Activated CD8-positive, alpha-beta T cell treated with anti-CD3 and anti-CD28 coated beads for 36 hours (primary cell): ENCODE measurements around the gene GDF9. TPM values are rescaled to one million over a fixed set of nuclear protein-coding genes. Genes with fewer than 3 reads are reported as not detected.

Experiments
- ATAC-seq: fragments of 200-7000 bp; cut with Tn5 transposase; one replicate; pipeline ENCODE4 v1.10.0; 2021; ENCODE audit warnings: mild to moderate bottlenecking, moderate library complexity
- CTCF ChIA-PET: fragments of 350-600 bp; sonication (Branson Sonifier 250); formaldehyde crosslinking; loops from one replicate; lab custom pipeline; 2021; ENCODE audit warnings: antibody characterized with exemption; lab: Charles Lee
- POLR2A ChIA-PET: fragments of 350-600 bp; sonication (Branson Sonifier 250); formaldehyde crosslinking; loops from one replicate; lab custom pipeline; 2021; ENCODE audit warnings: antibody characterized with exemption; lab: Charles Lee
- DNase-seq: peaks from one replicate; pipeline ENCODE4 v3.0.0-alpha.2; 2020
- H3K27ac Mint-ChIP-seq: one replicate; pipeline ENCODE4 v1.8.0; 2021; ENCODE audit warnings: mild to moderate bottlenecking, mixed read lengths
- H3K27me3 Mint-ChIP-seq: one replicate; pipeline ENCODE4 v1.8.0; 2021; ENCODE audit warnings: mixed read lengths
- H3K36me3 Mint-ChIP-seq: one replicate; pipeline ENCODE4 v1.8.0; 2021; ENCODE audit warnings: low read depth, mixed read lengths
- H3K4me1 Mint-ChIP-seq: one replicate; pipeline ENCODE4 v1.8.0; 2021; ENCODE audit warnings: low read depth, mixed read lengths
- H3K4me3 Mint-ChIP-seq: one replicate; pipeline ENCODE4 v1.8.0; 2021; ENCODE audit warnings: mild to moderate bottlenecking, moderate library complexity, mixed read lengths
- H3K9me3 Mint-ChIP-seq: one replicate; pipeline ENCODE4 v1.8.0; 2021; ENCODE audit warnings: mixed read lengths
- intact Hi-C: fragments of 100-400 bp; cut with micrococcal nuclease; formaldehyde crosslinking; loops from one replicate; pipeline ENCODE4 v1.10.0; 2022
- total RNA-seq, 2 experiments: library from RNA; stranded (reverse); gene quantifications; one replicate each; pipeline ENCODE4 v1.2.3, GENCODE V29; 2021
- TF ChIP-seq, protein P1 (sequence below): fragments of 200-600 bp; IDR thresholded peaks from one replicate; pipeline ENCODE4 v1.8.0; 2022; ENCODE audit warnings: antibody characterized with exemption, mild to moderate bottlenecking

GDF9 gene
- total RNA-seq, 2 experiments from 2014 or later, result 0.90 to 0.94 TPM

DNA sequence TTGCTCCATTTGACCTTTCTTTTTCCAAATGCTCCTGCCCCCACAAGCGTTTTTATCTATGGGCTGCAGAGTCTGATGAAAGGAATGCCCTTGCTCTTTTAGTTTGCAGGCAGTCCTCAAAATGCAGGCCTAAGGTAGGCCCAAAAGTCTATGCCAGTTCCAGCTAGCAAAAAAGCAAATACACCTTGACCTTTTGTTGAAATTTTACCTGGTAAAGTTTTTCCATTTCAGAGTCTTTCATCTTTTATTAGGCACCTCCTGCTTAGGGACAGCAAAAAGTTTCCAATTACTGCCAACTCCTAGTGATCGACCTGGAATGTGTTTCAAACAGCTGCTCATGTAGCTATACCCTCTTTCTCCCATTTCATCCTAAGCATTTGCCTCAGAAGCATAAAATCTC lies 4.5 kb upstream of the GDF9 start:
- ATAC-seq (no peak), DNase-seq (no peak)
- ChIA-PET POLR2A (interaction anchor here (0.6 to 2.5 kb wide), 2 partner anchors 13 to 186 kb away, joined by 3 to 9 read pairs; no protein-coding TSS in a partner anchor), CTCF (interaction anchor here (0.6 to 3.9 kb wide), 2 partner anchors 12 to 41 kb away, joined by 3 to 23 read pairs; partner anchors contain the start of gene SHROOM1)
- TF ChIP-seq, protein P1, sequence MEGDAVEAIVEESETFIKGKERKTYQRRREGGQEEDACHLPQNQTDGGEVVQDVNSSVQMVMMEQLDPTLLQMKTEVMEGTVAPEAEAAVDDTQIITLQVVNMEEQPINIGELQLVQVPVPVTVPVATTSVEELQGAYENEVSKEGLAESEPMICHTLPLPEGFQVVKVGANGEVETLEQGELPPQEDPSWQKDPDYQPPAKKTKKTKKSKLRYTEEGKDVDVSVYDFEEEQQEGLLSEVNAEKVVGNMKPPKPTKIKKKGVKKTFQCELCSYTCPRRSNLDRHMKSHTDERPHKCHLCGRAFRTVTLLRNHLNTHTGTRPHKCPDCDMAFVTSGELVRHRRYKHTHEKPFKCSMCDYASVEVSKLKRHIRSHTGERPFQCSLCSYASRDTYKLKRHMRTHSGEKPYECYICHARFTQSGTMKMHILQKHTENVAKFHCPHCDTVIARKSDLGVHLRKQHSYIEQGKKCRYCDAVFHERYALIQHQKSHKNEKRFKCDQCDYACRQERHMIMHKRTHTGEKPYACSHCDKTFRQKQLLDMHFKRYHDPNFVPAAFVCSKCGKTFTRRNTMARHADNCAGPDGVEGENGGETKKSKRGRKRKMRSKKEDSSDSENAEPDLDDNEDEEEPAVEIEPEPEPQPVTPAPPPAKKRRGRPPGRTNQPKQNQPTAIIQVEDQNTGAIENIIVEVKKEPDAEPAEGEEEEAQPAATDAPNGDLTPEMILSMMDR, result no peak
- Mint-ChIP-seq H3K9me3 (no peaks in the 10 kb centered on the region), H3K27ac (peak overlapping the region; percentile 4), H3K4me1 (peaks cover 23% of the 10 kb centered on the region), H3K27me3 (no peaks in the 10 kb centered on the region), H3K36me3 (peaks cover 32% of the 10 kb centered on the region), H3K4me3 (no peak overlapping the region)
- intact Hi-C loops, result no loop called here

DNA sequence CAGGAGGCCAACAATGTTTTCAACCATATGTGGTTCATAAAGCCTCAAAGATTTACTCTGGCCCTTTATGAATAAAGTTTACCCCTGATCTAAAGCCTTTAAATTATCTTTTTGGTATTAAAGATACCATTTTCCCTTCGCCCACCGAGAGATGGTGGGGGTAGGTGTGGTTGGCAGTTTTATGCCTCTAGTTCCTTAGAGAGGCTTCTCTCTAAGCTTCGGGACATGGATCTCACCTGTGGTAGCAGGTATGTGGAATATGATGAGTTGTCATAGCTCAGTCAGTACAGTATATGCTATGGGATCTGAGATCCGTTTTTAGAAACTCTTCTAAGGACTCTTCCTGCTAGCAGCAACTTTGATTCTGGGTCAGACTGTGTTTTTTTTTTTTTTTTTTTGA lies 2.5 kb upstream of the GDF9 start:
- peak overlapping the region; percentile 55 for H3K27ac Mint-ChIP-seq
- ATAC-seq, result no peak
- H3K36me3 Mint-ChIP-seq, result peaks cover 32% of the 10 kb centered on the region
- peaks cover 29% of the 10 kb centered on the region for H3K4me1 Mint-ChIP-seq
- intact Hi-C loops, result no loop called here
- no peaks in the 10 kb centered on the region for H3K27me3 Mint-ChIP-seq
- TF ChIP-seq, protein P1, result no peak
- ChIA-PET POLR2A (interaction anchor here (0.6 to 2.5 kb wide), 2 partner anchors 15 to 182 kb away, joined by 3 to 9 read pairs; no protein-coding TSS in a partner anchor), CTCF (interaction anchor here (0.9 to 1.6 kb wide), 4 partner anchors 9 to 49 kb away, joined by 3 to 5 read pairs (median 4); no protein-coding TSS in a partner anchor)
- H3K4me3 Mint-ChIP-seq, result peak overlapping the region; percentile 97
- DNase-seq, result no peak
- H3K9me3 Mint-ChIP-seq, result no peaks in the 10 kb centered on the region

GRCh38 chr5:132867046-132867451 lies 780 bp upstream of the GDF9 start:
- no peak for DNase-seq
- intact Hi-C loops, result no loop called here
- ChIA-PET CTCF (interaction anchor here (0.6 to 4.1 kb wide), 5 partner anchors 10 to 177 kb away, joined by 3 to 15 read pairs (median 5); no protein-coding TSS in a partner anchor), POLR2A (interaction anchor here (0.6 to 1.5 kb wide), 10 partner anchors 10 to 155 kb away, joined by 3 to 5 read pairs (median 3); no protein-coding TSS in a partner anchor)
- Mint-ChIP-seq H3K36me3 (peaks cover 32% of the 10 kb centered on the region), H3K4me1 (peaks cover 29% of the 10 kb centered on the region), H3K27me3 (no peaks in the 10 kb centered on the region), H3K27ac (peak overlapping the region; percentile 100), H3K4me3 (peak overlapping the region; percentile 97), H3K9me3 (no peaks in the 10 kb centered on the region)
- ATAC-seq, result no peak
- TF ChIP-seq, protein P1, result no peak

DNA sequence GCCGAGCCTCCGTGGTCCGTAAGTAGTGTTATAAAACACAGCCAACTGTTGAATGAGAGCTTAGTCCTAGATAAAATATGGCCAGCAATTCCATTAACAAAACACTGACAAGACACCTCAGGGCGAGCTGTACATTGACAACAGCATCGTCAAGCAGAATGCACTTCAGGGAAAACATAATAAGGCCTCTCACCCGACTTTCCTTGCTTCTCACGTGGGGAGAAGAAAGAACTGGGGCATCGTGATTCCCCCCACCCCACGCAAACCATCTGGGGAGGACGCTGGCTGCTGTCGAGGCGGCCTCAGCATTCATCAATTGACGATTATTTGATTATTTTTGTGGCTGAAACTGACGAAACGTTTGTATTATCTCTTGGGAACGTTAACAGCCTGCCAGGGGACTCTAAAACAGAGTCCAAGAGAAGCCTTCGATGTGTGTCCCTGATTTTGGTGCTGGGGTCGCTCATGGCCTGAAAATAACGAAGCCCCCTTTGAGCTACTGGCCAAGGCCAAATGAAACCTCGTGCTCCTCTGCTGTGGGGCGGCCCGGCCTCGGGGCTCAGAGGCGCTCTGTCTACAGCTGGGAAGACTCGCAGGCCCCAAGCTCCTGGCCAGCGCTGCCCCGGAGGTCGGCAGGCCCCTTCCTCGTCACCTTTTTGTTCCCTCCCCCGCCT lies 464 bp downstream of the GDF9 start:
- Mint-ChIP-seq H3K27me3 (no peaks in the 10 kb centered on the region), H3K4me1 (peaks cover 29% of the 10 kb centered on the region), H3K27ac (peak overlapping the region; percentile 100), H3K9me3 (no peaks in the 10 kb centered on the region), H3K36me3 (peaks cover 27% of the 10 kb centered on the region), H3K4me3 (peak overlapping the region; percentile 97)
- intact Hi-C loops, result no loop called here
- DNase-seq (no peak), ATAC-seq (peak; percentile 29)
- CTCF ChIA-PET, result interaction anchor here (1.0 to 4.1 kb wide), 6 partner anchors 9 to 45 kb away, joined by 4 to 15 read pairs (median 5); no protein-coding TSS in a partner anchor
- POLR2A ChIA-PET, result interaction anchor here (0.7 to 2.0 kb wide), 8 partner anchors 11 to 128 kb away, joined by 3 to 9 read pairs (median 4); no protein-coding TSS in a partner anchor
- TF ChIP-seq, protein P1, result peak; percentile 10

DNA sequence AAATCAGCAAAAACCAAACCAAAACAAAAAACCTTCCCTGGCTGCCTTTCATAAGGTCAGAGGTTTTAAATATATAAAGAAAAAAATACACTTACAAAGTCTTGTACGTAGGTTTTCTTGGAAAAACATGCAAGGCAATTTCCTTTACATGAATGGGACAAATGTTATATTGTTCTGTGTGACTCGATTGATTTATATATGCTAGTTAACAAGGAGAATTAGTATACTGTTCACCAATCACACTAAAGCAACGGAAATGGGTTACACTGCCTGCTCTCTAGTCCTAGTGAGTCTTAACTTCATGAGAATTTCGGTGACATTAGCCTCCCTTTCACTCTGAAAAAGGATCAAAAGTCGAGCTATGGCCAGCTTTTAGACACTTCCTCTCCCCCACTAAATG lies 5.5 kb downstream of the GDF9 start:
- intact Hi-C loops, result no loop called here
- Mint-ChIP-seq H3K9me3 (no peaks in the 10 kb centered on the region), H3K36me3 (no peaks in the 10 kb centered on the region), H3K27ac (no peak overlapping the region), H3K4me1 (peaks cover 6% of the 10 kb centered on the region), H3K4me3 (no peak overlapping the region), H3K27me3 (peaks cover 5% of the 10 kb centered on the region)
- TF ChIP-seq, protein P1, result no peak
- DNase-seq (no peak), ATAC-seq (no peak)
- CTCF ChIA-PET, result interaction anchor here (0.9 to 2.4 kb wide), 3 partner anchors 30 to 333 kb away, joined by 3 to 10 read pairs (median 9); partner anchors contain the start of gene SHROOM1
- POLR2A ChIA-PET, result no interaction called here
